Progenitor cell of endocrine pancreas (in vitro differentiated cells): ENCODE results near the gene MFSD2A. TPM values are rescaled to one million over a fixed set of nuclear protein-coding genes. Genes with fewer than 3 reads are reported as not detected.

Experiments used
- DNase-seq: peaks from one replicate; pipeline ENCODE4 v3.0.0; 2021; ENCODE audit warnings: low spot score; ENCODE audit not compliant: unreplicated experiment
- H3K27ac Mint-ChIP-seq: 2 replicates; pipeline ENCODE4 v1.8.0; 2021; ENCODE audit warnings: mild to moderate bottlenecking, moderate library complexity, mixed read lengths
- H3K27me3 Mint-ChIP-seq: 2 replicates; pipeline ENCODE4 v1.8.0; 2021; ENCODE audit warnings: mixed read lengths
- H3K36me3 Mint-ChIP-seq: 2 replicates; pipeline ENCODE4 v1.8.0; 2022; ENCODE audit warnings: mixed read lengths; ENCODE audit not compliant: insufficient read depth
- H3K4me1 Mint-ChIP-seq: 2 replicates; pipeline ENCODE4 v1.8.0; 2021; ENCODE audit warnings: low read depth, mixed read lengths
- H3K4me3 Mint-ChIP-seq: 2 replicates; pipeline ENCODE4 v1.8.0; 2021; ENCODE audit warnings: low read depth, mild to moderate bottlenecking, moderate library complexity, mixed read lengths
- H3K9me3 Mint-ChIP-seq: 2 replicates; pipeline ENCODE4 v1.8.0; 2021; ENCODE audit warnings: low read depth, mixed read lengths
- CTCF ChIP-seq: fragments of 200-600 bp; sonication (generic); IDR thresholded peaks from one replicate; pipeline ENCODE4 v1.5.0; 2021; ENCODE audit warnings: antibody characterized with exemption, mild to moderate bottlenecking; ENCODE audit not compliant: unreplicated experiment
- long read RNA-seq: library from polyadenylated mRNA; unstranded; transcript quantifications from one replicate; pipeline ENCODE4 v2.0.0, GENCODE V29; 2020
- total RNA-seq: library from RNA; stranded (reverse); gene quantifications from 2 replicates; pipeline ENCODE4 v1.2.1, GENCODE V29; 2021

The MFSD2A gene
- 1.8 and 2.4 TPM in 2 replicates for total RNA-seq
- long read RNA-seq, transcript MFSD2A-202 (14 exons, 2,154 nt): major isoform, 7 of 8 reads
- long read RNA-seq, partial matches to known transcripts: 0 of 8 reads
- long read RNA-seq, other reads (novel, unspliced or antisense): 1 of 8 reads

- Mint-ChIP-seq H3K4me1 (peaks cover 12% of the 10 kb centered on the region), H3K27ac (no peak within 1 kb of the TSS), H3K9me3 (no peaks in the 10 kb centered on the region), H3K4me3 (peak within 1 kb of the TSS; percentile 77), H3K27me3 (peaks cover 51% of the 10 kb centered on the region), H3K36me3 (no peaks in the 10 kb centered on the region)
- peak; percentile 75 for DNase-seq
- TF ChIP-seq CTCF: no peak
Observed at GRCh38 chr1:39954870-39955546, at the start of gene MFSD2A. MFSD2A (plus strand) TSS chr1:39955145; CDS start chr1:39955293, 148 bp downstream.

GRCh38 chr1:39905172-39905571 is 49.8 kb upstream of the MFSD2A start:
- Mint-ChIP-seq H3K27me3 (peaks cover 14% of the 10 kb centered on the region), H3K9me3 (peaks cover 6% of the 10 kb centered on the region), H3K4me3 (no peak overlapping the region), H3K4me1 (peaks cover 3% of the 10 kb centered on the region), H3K27ac (no peak overlapping the region), H3K36me3 (no peaks in the 10 kb centered on the region)
- no peak for DNase-seq
- no peak for TF ChIP-seq CTCF

GRCh38 chr1:39907528-39908453 is 47.2 kb upstream of the MFSD2A start:
- Mint-ChIP-seq H3K9me3 (peaks cover 6% of the 10 kb centered on the region), H3K27ac (no peak overlapping the region), H3K36me3 (no peaks in the 10 kb centered on the region), H3K4me3 (no peak overlapping the region), H3K4me1 (no peaks in the 10 kb centered on the region), H3K27me3 (peaks cover 10% of the 10 kb centered on the region)
- TF ChIP-seq CTCF: no peak
- DNase-seq: no peak

GRCh38 chr1:39908534-39908933 is 46.4 kb upstream of the MFSD2A start:
- peaks cover 2% of the 10 kb centered on the region for H3K27me3 Mint-ChIP-seq

More at GRCh38 chr1:39908534-39908933, 46.4 kb upstream of the MFSD2A start:
- no peaks in the 10 kb centered on the region for H3K36me3 Mint-ChIP-seq
- no peaks in the 10 kb centered on the region for H3K4me1 Mint-ChIP-seq
- no peak for DNase-seq
- H3K4me3 Mint-ChIP-seq: no peak overlapping the region
- peaks cover 6% of the 10 kb centered on the region for H3K9me3 Mint-ChIP-seq
- TF ChIP-seq CTCF: no peak
- no peak overlapping the region for H3K27ac Mint-ChIP-seq
